HepG2 (cell line): ENCODE data around the gene ZBTB8OS. TPM values are rescaled to one million over a fixed set of nuclear protein-coding genes. Genes with fewer than 3 reads are reported as not detected.
A peak's percentile ranks its signal among the peaks of the same experiment; 100 is the strongest.

Source experiments
- GZF1 ChIP-seq: sonication (generic); formaldehyde crosslinking; IDR thresholded peaks from 2 replicates; pipeline ENCODE4 v1.5.1; 2020; ENCODE audit warnings: mild to moderate bottlenecking, missing genetic modification reagents
- HOXA9 ChIP-seq: sonication (generic); formaldehyde crosslinking; IDR thresholded peaks from 2 replicates; pipeline ENCODE4 v1.8.1; 2022; ENCODE audit warnings: missing genetic modification reagents, mild to moderate bottlenecking, moderate library complexity, borderline replicate concordance
- KDM4B ChIP-seq: sonication (generic); formaldehyde crosslinking; IDR thresholded peaks from 2 replicates; pipeline ENCODE4 v1.4.0; 2020; ENCODE audit warnings: missing genetic modification reagents
- MNT ChIP-seq: fragments of 450-650 bp; IDR thresholded peaks from 2 replicates; pipeline ENCODE4 v1.6.1; 2016
- MTERF4 ChIP-seq: sonication (generic); formaldehyde crosslinking; IDR thresholded peaks from 2 replicates; pipeline ENCODE4 v1.8.0; 2023; ENCODE audit warnings: mild to moderate bottlenecking, missing genetic modification reagents
- NCOR1 ChIP-seq: fragments of 200-600 bp; sonication (generic); IDR thresholded peaks from 2 replicates; pipeline ENCODE4 v1.7.0; 2017; ENCODE audit warnings: antibody characterized with exemption, low read length, borderline replicate concordance
- POLR2AphosphoS5 ChIP-seq: IDR thresholded peaks from 2 replicates; pipeline ENCODE4 v1.6.1; 2012; ENCODE audit warnings: low read depth, low read length
- RAD21 ChIP-seq: fragments of 450-650 bp; formaldehyde crosslinking; IDR thresholded peaks from 2 replicates; pipeline ENCODE4 v1.5.0; 2020; ENCODE audit warnings: mild to moderate bottlenecking
- RFXANK ChIP-seq: IDR thresholded peaks from 2 replicates; pipeline ENCODE4 v1.6.1; 2016
- THAP11 ChIP-seq: IDR thresholded peaks from 2 replicates; pipeline ENCODE4 v1.6.1; 2016; ENCODE audit warnings: missing biosample characterization, missing genetic modification reagents
- ZNF407 ChIP-seq: sonication (generic); formaldehyde crosslinking; IDR thresholded peaks from one replicate; pipeline ENCODE4 v1.5.1; 2020; ENCODE audit warnings: mild to moderate bottlenecking, missing genetic modification reagents; ENCODE audit errors: not compliant biosample characterization
- polyA plus RNA-seq, 8 experiments: library from polyadenylated mRNA; depleted of rRNA in 3 of 8; stranded (reverse) in 7 of 8; unstranded in 1 of 8; fragments of >200 nt; fragmentation: Illumina TruSeq in 4 of 8; extraction: Trizol in 4 of 8; gene quantifications; 2 replicates each; pipeline versions ENCODE4 v1.2.1 to v1.2.3, GENCODE V29; 2011 to 2016; ENCODE audit warnings: low read depth in 4 of 8, missing spikeins in 1 of 8, mixed read lengths in 1 of 8; ENCODE audit not compliant: insufficient read depth in 1 of 8
- total RNA-seq, 5 experiments: library from RNA; depleted of rRNA; stranded (reverse); fragments of >200 nt; fragmentation: Illumina TruSeq; extraction: Trizol; gene quantifications; 2 replicates each; pipeline ENCODE4 v1.2.3, GENCODE V29; 2016; ENCODE audit warnings: low read depth in 1 of 5
- TF ChIP-seq, protein P1 (sequence below): sonication (generic); formaldehyde crosslinking; IDR thresholded peaks from 2 replicates; pipeline ENCODE4 v1.5.1; 2020; ENCODE audit warnings: missing genetic modification reagents, mild to moderate bottlenecking, borderline replicate concordance
- TF ChIP-seq, protein P2 (sequence below): sonication (generic); formaldehyde crosslinking; conservative IDR thresholded peaks from 2 replicates; pipeline ENCODE4 v1.4.0; 2020; ENCODE audit warnings: missing genetic modification reagents

ZBTB8OS gene
- total and polyA plus RNA-seq, 2 of the 13 experiments (the other 11 are each of a cell fraction or from before 2014, with no cell fraction given): 57.7 to 84.8 TPM

GRCh38 chr1:32650752-32651460 is 556 bp upstream of the ZBTB8OS start, which contains the start of gene RBBP4 (continued):
- TF ChIP-seq HOXA9 (CRISPR knock-in tag) (peak; percentile 91), MNT (0 out of 2 replicates have a peak, but pooled peaks have one; percentile 8), NCOR1 (no peak), THAP11 (peak; percentile 75), ZNF407 (CRISPR knock-in tag) (peak; percentile 92), KDM4B (CRISPR knock-in tag) (no peak; the same call in 1 of the 2 replicates), RFXANK (CRISPR knock-in tag) (no peak; the same call in 1 of the 2 replicates), MTERF4 (CRISPR knock-in tag) (peak; percentile 92; the same call in 1 of the 2 replicates), GZF1 (peak; percentile 87), RAD21 (no peak; the same call in 1 of the 2 replicates), POLR2AphosphoS5 (peak; percentile 54)
- TF ChIP-seq, protein P1, sequence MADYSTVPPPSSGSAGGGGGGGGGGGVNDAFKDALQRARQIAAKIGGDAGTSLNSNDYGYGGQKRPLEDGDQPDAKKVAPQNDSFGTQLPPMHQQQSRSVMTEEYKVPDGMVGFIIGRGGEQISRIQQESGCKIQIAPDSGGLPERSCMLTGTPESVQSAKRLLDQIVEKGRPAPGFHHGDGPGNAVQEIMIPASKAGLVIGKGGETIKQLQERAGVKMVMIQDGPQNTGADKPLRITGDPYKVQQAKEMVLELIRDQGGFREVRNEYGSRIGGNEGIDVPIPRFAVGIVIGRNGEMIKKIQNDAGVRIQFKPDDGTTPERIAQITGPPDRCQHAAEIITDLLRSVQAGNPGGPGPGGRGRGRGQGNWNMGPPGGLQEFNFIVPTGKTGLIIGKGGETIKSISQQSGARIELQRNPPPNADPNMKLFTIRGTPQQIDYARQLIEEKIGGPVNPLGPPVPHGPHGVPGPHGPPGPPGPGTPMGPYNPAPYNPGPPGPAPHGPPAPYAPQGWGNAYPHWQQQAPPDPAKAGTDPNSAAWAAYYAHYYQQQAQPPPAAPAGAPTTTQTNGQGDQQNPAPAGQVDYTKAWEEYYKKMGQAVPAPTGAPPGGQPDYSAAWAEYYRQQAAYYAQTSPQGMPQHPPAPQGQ: no peak
- TF ChIP-seq, protein P2, sequence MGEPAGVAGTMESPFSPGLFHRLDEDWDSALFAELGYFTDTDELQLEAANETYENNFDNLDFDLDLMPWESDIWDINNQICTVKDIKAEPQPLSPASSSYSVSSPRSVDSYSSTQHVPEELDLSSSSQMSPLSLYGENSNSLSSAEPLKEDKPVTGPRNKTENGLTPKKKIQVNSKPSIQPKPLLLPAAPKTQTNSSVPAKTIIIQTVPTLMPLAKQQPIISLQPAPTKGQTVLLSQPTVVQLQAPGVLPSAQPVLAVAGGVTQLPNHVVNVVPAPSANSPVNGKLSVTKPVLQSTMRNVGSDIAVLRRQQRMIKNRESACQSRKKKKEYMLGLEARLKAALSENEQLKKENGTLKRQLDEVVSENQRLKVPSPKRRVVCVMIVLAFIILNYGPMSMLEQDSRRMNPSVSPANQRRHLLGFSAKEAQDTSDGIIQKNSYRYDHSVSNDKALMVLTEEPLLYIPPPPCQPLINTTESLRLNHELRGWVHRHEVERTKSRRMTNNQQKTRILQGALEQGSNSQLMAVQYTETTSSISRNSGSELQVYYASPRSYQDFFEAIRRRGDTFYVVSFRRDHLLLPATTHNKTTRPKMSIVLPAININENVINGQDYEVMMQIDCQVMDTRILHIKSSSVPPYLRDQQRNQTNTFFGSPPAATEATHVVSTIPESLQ: peak; percentile 86; the same call in 1 of the 2 replicates
